Measurements from ENCODE around the gene TBL3. TPM values are rescaled to one million over a fixed set of nuclear protein-coding genes. Genes with fewer than 3 reads are reported as not detected.
A peak's percentile ranks its signal among the peaks of the same experiment; 100 is the strongest.

The TBL3 gene
- total and polyA plus RNA-seq, 7 donors: 31.5 to 78.0 (median 41.8) TPM

DNA sequence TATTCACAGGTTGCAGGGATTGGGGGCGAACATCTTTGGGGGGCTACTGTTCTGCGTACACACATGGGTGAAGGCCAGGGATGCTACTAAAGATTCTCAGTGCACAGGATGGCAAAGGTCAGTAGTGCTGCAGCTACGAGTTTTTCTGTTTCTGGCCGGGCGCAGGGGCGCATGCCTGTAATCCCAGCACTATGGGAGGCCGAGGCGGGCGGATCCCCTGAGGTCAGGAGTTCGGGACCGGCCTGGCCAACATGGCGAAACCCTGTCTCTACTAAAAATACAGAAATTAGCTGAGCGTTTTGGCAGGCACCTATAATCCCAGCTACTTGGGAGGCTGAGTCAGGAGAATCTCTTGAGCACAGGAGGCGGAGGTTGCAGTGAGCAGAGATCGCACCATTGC is 41.7 kb downstream of the TBL3 start:
- Histone ChIP-seq H3K36me3 (ENCODE audit: insufficient read depth in 1 of 2, low read depth in 1 of 2) (no peaks in the 10 kb centered on the region), H3K4me1 (peaks cover 10% of the 10 kb centered on the region), H3K9me3 (no peaks in the 10 kb centered on the region), H3K4me3 (no peak overlapping the region), H3K27me3 (ENCODE audit: insufficient read depth in 3 of 3, low read length in 2 of 3) (peaks cover 0 to 2% (median 0%) of the 10 kb centered on the region in 3 donors), H3K27ac (no peak overlapping the region)
- WGBS, 3 donors: 87 to 92% (median 91%) methylated on average over 15 of the region's 15 CpGs
- intact Hi-C loops (cut with DNase I): no loop called here
- DNase-seq (peak in 1 of 2 donors; percentile 42), ATAC-seq (no peak)
- TF ChIP-seq, protein P1, sequence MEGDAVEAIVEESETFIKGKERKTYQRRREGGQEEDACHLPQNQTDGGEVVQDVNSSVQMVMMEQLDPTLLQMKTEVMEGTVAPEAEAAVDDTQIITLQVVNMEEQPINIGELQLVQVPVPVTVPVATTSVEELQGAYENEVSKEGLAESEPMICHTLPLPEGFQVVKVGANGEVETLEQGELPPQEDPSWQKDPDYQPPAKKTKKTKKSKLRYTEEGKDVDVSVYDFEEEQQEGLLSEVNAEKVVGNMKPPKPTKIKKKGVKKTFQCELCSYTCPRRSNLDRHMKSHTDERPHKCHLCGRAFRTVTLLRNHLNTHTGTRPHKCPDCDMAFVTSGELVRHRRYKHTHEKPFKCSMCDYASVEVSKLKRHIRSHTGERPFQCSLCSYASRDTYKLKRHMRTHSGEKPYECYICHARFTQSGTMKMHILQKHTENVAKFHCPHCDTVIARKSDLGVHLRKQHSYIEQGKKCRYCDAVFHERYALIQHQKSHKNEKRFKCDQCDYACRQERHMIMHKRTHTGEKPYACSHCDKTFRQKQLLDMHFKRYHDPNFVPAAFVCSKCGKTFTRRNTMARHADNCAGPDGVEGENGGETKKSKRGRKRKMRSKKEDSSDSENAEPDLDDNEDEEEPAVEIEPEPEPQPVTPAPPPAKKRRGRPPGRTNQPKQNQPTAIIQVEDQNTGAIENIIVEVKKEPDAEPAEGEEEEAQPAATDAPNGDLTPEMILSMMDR (IDR thresholded peaks at IDR 0.05): no peak

DNA sequence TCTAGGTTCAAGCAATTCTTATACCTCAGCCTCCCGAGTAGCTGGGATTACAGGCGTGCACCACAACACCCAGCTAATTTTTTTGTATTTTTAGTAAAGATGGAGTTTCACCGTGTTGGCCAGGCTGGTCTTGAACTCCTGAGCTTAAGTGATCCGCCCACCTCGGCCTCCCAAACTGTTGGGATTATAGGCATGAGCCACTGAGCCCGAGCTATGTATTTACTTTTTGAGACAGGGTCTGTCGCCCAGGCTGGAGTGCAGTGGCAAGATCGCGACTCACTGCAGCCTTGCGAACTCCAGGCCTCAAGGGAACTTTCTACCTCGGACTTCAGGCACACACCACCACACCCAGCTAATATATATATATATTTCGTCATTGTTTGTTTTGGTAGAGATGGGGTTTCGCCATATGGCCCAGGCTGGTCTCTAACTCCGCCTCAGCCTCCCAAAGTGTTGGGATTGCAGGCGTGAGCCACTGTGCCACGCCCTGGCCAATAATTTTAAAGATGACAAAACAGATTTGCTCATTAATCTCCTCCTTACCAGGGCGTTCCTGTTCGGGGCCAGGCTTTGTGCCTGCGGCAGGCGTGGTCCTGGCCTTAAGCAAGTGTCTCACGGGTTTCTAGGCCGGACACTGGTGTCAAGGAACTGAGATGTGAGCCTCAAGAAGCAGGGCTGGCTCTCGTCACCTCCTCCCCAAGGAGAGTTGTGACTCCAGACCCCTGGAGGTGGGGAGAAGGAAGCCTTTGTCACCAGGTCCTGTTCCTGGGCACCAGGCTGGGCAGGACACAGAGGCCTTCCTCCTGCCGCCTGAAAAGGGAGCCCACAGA is 43.5 kb downstream of the TBL3 start:
- TF ChIP-seq, protein P1 (IDR thresholded peaks at IDR 0.05): no peak
- H3K27me3 ChIP-seq (ENCODE audit: insufficient read depth in 3 of 3, low read length in 2 of 3): peaks cover 0 to 13% (median 12%) of the 10 kb centered on the region in 3 donors
- ATAC-seq (no peak), DNase-seq (peak in 1 of 2 donors; percentile 46)
- no peak overlapping the region for H3K4me3 ChIP-seq
- WGBS, 3 donors: 86 to 88% (median 86%) methylated on average over 24 of the region's 24 CpGs
- intact Hi-C loops (cut with DNase I): no loop called here
- H3K4me1 ChIP-seq: peaks cover 4% of the 10 kb centered on the region
- H3K36me3 ChIP-seq (ENCODE audit: insufficient read depth in 1 of 2, low read depth in 1 of 2): no peaks in the 10 kb centered on the region
- no peak overlapping the region for H3K27ac ChIP-seq
- no peaks in the 10 kb centered on the region for H3K9me3 ChIP-seq

DNA sequence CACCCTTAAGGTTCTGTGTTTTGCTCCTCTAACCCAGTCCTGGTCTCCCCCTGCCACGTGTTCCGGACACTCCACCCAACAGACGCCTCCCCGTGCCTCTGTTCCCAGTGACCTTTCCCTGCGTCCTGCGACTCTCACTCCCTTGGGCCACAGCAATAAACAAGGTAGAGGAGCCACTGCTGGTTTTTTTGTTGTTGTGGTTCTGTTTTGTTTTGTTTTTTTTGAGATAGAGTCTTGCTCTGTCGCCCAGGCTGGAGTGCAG is 44.0 kb downstream of the TBL3 start:
- H3K27ac ChIP-seq: no peak overlapping the region
- DNase-seq (peak in 1 of 2 donors; percentile 35), ATAC-seq (no peak)
- WGBS, 3 donors: 85 to 89% (median 87%) methylated on average over 7 of the region's 7 CpGs
- no peaks in the 10 kb centered on the region for H3K36me3 ChIP-seq (ENCODE audit: insufficient read depth in 1 of 2, low read depth in 1 of 2)
- peaks cover 0 to 18% (median 15%) of the 10 kb centered on the region in 3 donors for H3K27me3 ChIP-seq (ENCODE audit: insufficient read depth in 3 of 3, low read length in 2 of 3)
- no peaks in the 10 kb centered on the region for H3K9me3 ChIP-seq
- no peak overlapping the region for H3K4me3 ChIP-seq
- intact Hi-C loops (cut with DNase I): no loop called here
- H3K4me1 ChIP-seq: no peaks in the 10 kb centered on the region
- TF ChIP-seq, protein P1 (IDR thresholded peaks at IDR 0.05): no peak

DNA sequence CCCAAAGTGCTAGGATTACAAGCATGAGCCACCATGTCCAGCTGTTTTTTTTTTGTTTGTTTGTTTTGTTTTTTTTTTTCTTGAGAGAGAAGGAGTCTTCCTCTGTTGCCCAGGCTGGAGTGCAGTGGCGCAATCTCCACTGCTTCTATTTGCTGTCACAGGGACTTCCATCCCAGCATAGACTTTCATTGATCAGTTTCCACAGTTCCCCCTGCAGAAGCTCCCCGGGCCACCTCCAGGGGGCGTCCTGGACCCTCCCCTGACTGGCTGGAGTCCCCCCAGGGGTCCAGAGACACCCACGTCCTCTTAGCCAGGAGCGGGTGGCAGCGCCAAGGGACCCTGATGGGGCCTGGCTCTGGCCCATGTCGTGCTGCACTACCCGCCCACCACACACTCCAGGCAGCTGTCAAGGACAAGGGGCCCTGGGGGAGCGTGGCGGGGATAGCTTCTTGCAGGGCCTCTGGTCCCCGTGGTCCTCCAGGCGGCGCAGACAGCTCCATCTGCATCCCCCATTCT is 44.6 kb downstream of the TBL3 start:
- H3K4me3 ChIP-seq: no peak overlapping the region
- TF ChIP-seq, protein P1 (IDR thresholded peaks at IDR 0.05): peak; percentile 13
- H3K4me1 ChIP-seq: no peaks in the 10 kb centered on the region
- DNase-seq (peak in 1 of 2 donors; percentile 47), ATAC-seq (no peak)
- H3K27ac ChIP-seq: no peak overlapping the region
- WGBS, 3 donors: 27 to 35% (median 34%) methylated on average over 13 of the region's 13 CpGs
- intact Hi-C loops (cut with DNase I): no loop called here
- no peaks in the 10 kb centered on the region for H3K36me3 ChIP-seq (ENCODE audit: insufficient read depth in 1 of 2, low read depth in 1 of 2)
- H3K27me3 ChIP-seq (ENCODE audit: insufficient read depth in 3 of 3, low read length in 2 of 3): peaks cover 0 to 24% (median 15%) of the 10 kb centered on the region in 3 donors
- H3K9me3 ChIP-seq: no peaks in the 10 kb centered on the region
